SK-N-SH (cell line): Measurements from ENCODE around the gene ST6GALNAC5.

Source experiments
- CTCF ChIP-seq: fragments of 200-600 bp; sonication (generic); IDR thresholded peaks from 2 replicates; pipeline ENCODE4 v1.6.1; 2017; ENCODE audit warnings: antibody characterized with exemption, mild to moderate bottlenecking, moderate library complexity
- FOXM1 ChIP-seq: IDR thresholded peaks from 2 replicates; pipeline ENCODE4 v1.4.0; 2012; ENCODE audit warnings: low read depth, mild to moderate bottlenecking
- NFIC ChIP-seq: IDR thresholded peaks from 2 replicates; pipeline ENCODE4 v1.4.0; 2012; ENCODE audit warnings: borderline replicate concordance
- PBX3 ChIP-seq: IDR thresholded peaks from 2 replicates; pipeline ENCODE4; 2012
- POLR2AphosphoS5 ChIP-seq: IDR thresholded peaks from 2 replicates; pipeline ENCODE4 v1.6.1; 2012; ENCODE audit warnings: low read depth, low read length
- REST ChIP-seq: IDR thresholded peaks from 2 replicates; pipeline ENCODE4 v1.6.1; 2012; ENCODE audit warnings: mild to moderate bottlenecking, low read depth, low read length, moderate library complexity
- RFX5 ChIP-seq: IDR thresholded peaks from 2 replicates; pipeline ENCODE4 v1.6.1; 2012; ENCODE audit warnings: mild to moderate bottlenecking, improper control_type of control experiment, low read length
- TAF1 ChIP-seq: IDR thresholded peaks from 2 replicates; pipeline ENCODE4 v1.6.1; 2012; ENCODE audit warnings: low read depth, mild to moderate bottlenecking, low read length, moderate library complexity, borderline replicate concordance
- YY1 ChIP-seq: IDR thresholded peaks from 2 replicates; pipeline ENCODE4 v1.4.0; 2012; ENCODE audit warnings: low read depth, mild to moderate bottlenecking

- TF ChIP-seq CTCF (no peak), RFX5 (no peak), POLR2AphosphoS5 (no peak), YY1 (no peak), TAF1 (no peak), NFIC (no peak), FOXM1 (no peak), PBX3 (no peak), REST (no peak)
These were observed 1.6 kb downstream of the ST6GALNAC5 start for GRCh38 chr1:76868916-76869315.
